NCI-H69 (cell line): ENCODE data around the gene ZGPAT.

Experiments used
- DNase-seq: peaks from one replicate; lab custom pipeline; 2025; lab: John Stamatoyannopoulos, UW

Gene ZGPAT

GRCh38 chr20:63693083-63693732 is 14.6 kb upstream of the ZGPAT start:
- no peak for DNase-seq

- no peak for DNase-seq
Measured at GRCh38 chr20:63693733-63694583, 13.9 kb upstream of the ZGPAT start.

- DNase-seq: no peak
Measured at GRCh38 chr20:63694584-63695423, 13.0 kb upstream of the ZGPAT start.

- DNase-seq: no peak
Measured at GRCh38 chr20:63695424-63696305, 12.2 kb upstream of the ZGPAT start.

GRCh38 chr20:63696306-63696627 is 11.6 kb upstream of the ZGPAT start:
- DNase-seq: peak; percentile 24

- no peak for DNase-seq
Measured at GRCh38 chr20:63696628-63697356, 11.0 kb upstream of the ZGPAT start, which contains the start of gene TNFRSF6B. Gene TNFRSF6B, plus strand, starts transcription at chr20:63696652. Its CDS starts 116 bp downstream, at chr20:63696768.

- peak; percentile 32 for DNase-seq
Measured at GRCh38 chr20:63697357-63697867, 10.4 kb upstream of the ZGPAT start.

- DNase-seq: no peak
Measured at GRCh38 chr20:63697868-63698545, 9.8 kb upstream of the ZGPAT start.

GRCh38 chr20:63698739-63699465 is 8.9 kb upstream of the ZGPAT start:
- peak; percentile 20 for DNase-seq

- no peak for DNase-seq
Measured at GRCh38 chr20:63699466-63700198, 8.2 kb upstream of the ZGPAT start.

- DNase-seq: no peak
Measured at GRCh38 chr20:63700199-63701050, 7.4 kb upstream of the ZGPAT start.

- no peak for DNase-seq
Measured at GRCh38 chr20:63701051-63701328, 6.8 kb upstream of the ZGPAT start.

- peak; percentile 17 for DNase-seq
Measured at GRCh38 chr20:63701329-63702035, 6.4 kb upstream of the ZGPAT start.

GRCh38 chr20:63702036-63702665 is 5.7 kb upstream of the ZGPAT start:
- DNase-seq: no peak

- DNase-seq: no peak
Measured at GRCh38 chr20:63702751-63703470, 4.9 kb upstream of the ZGPAT start.

- DNase-seq: no peak
Measured at GRCh38 chr20:63703471-63703975, 4.3 kb upstream of the ZGPAT start.
